Panc1 (cell line): ENCODE results near the gene SUGCT. TPM values are rescaled to one million over a fixed set of nuclear protein-coding genes. Genes with fewer than 3 reads are reported as not detected.

Experiments
- ATAC-seq: fragments of 200-7000 bp; cut with Tn5 transposase; 2 replicates; pipeline ENCODE4 v1.9.1; 2020; ENCODE audit warnings: mild to moderate bottlenecking, moderate library complexity
- BruUV-seq: library from RNA; stranded (reverse); fragments of 400-500 nt; replicated peaks from 2 replicates; lab custom pipeline; 2021; lab: Mats Ljungman, UMichigan
- CTCF ChIA-PET: fragments of 300-600 bp; sonication (Branson Sonifier 250); formaldehyde crosslinking; loops from one replicate; lab custom pipeline; 2022; ENCODE audit warnings: antibody characterized with exemption; lab: Charles Lee
- POLR2A ChIA-PET: fragments of 300-600 bp; sonication (Branson Sonifier 250); formaldehyde crosslinking; loops from one replicate; lab custom pipeline; 2022; ENCODE audit warnings: antibody characterized with exemption; lab: Charles Lee
- DNase-seq: peaks from one replicate; pipeline ENCODE4 v3.0.0-alpha.2; 2010; ENCODE audit warnings: low read depth, low spot score
- H3K27ac ChIP-seq: 2 replicates; pipeline ENCODE4 v1.5.1; 2011; ENCODE audit warnings: mild to moderate bottlenecking, low read length, inconsistent platforms
- H3K27me3 ChIP-seq: fragments of 200-500 bp; sonication (Bioruptor generic); 2 replicates; pipeline ENCODE4 v1.6.0; 2014; ENCODE audit warnings: low read length, inconsistent platforms; ENCODE audit not compliant: control insufficient read depth, insufficient read depth
- H3K36me3 ChIP-seq: fragments of 200-500 bp; sonication (Bioruptor generic); 2 replicates; pipeline ENCODE4 v1.5.1; 2014; ENCODE audit warnings: inconsistent platforms, mild to moderate bottlenecking, low read length, moderate library complexity; ENCODE audit not compliant: control insufficient read depth, insufficient read depth
- H3K4me1 ChIP-seq: 2 replicates; pipeline ENCODE4 v1.5.1; 2011; ENCODE audit warnings: inconsistent platforms, mild to moderate bottlenecking, low read length, moderate library complexity; ENCODE audit not compliant: control insufficient read depth, insufficient read depth
- H3K4me3 ChIP-seq, 2 experiments: 2 replicates each; pipeline ENCODE4 v1.5.1; 2011 to 2012; ENCODE audit warnings: low read depth in 2 of 2, low read length in 2 of 2, mild to moderate bottlenecking in 2 of 2, inconsistent platforms in 1 of 2, moderate library complexity in 1 of 2
- H3K9me3 ChIP-seq: fragments of 200-500 bp; sonication (Bioruptor generic); 2 replicates; pipeline ENCODE4 v1.5.1; 2014; ENCODE audit warnings: low read depth, mild to moderate bottlenecking, inconsistent platforms, low read length, moderate library complexity; ENCODE audit not compliant: control insufficient read depth, insufficient read depth
- CTCF ChIP-seq: fragments of 450-650 bp; IDR thresholded peaks from 2 replicates; pipeline ENCODE4 v1.5.1; 2017; ENCODE audit warnings: mild to moderate bottlenecking
- POLR2AphosphoS5 ChIP-seq: IDR thresholded peaks from 2 replicates; pipeline ENCODE4 v1.6.1; 2012; ENCODE audit warnings: mild to moderate bottlenecking, low read depth, low read length, moderate library complexity
- REST ChIP-seq, 2 experiments: IDR thresholded peaks; 2 replicates each; pipeline ENCODE4 v1.6.1; 2011 to 2012; ENCODE audit warnings: low read depth in 2 of 2, control low read depth in 1 of 2, low read length in 1 of 2, mild to moderate bottlenecking in 1 of 2, moderate library complexity in 1 of 2; ENCODE audit not compliant: insufficient read depth in 1 of 2
- SIN3A ChIP-seq: IDR thresholded peaks from 2 replicates; pipeline ENCODE4 v1.6.1; 2012; ENCODE audit warnings: low read depth, mild to moderate bottlenecking, low read length, moderate library complexity, borderline replicate concordance; ENCODE audit not compliant: insufficient read depth
- TCF7L2 ChIP-seq: IDR thresholded peaks from 2 replicates; pipeline ENCODE4 v1.6.1; 2011; ENCODE audit warnings: mild to moderate bottlenecking, low read depth, low read length, inconsistent platforms
- in situ Hi-C: cut with HindIII; loops from 2 replicates; pipeline ENCODE4 v1.10.0; 2016; ENCODE audit warnings: low sequenced_read_pairs, low pct_unique_long_range_greater_than_20kb
- intact Hi-C: fragments of 100-400 bp; cut with micrococcal nuclease; formaldehyde crosslinking; loops from one replicate; pipeline ENCODE4 v1.10.0; 2022; ENCODE audit not compliant: unreplicated experiment
- total RNA-seq: library from RNA; stranded (reverse); gene quantifications from one replicate; pipeline ENCODE4 v1.2.1, GENCODE V29; 2021; ENCODE audit not compliant: unreplicated experiment

The SUGCT gene
- total RNA-seq, 1 experiment from 2014 or later: 3.1 TPM

GRCh38 chr7:40777730-40778312 is 643.0 kb downstream of the SUGCT start:
- no peak for ATAC-seq
- no peak for DNase-seq
- H3K9me3 ChIP-seq: no peaks in the 10 kb centered on the region
- CTCF ChIA-PET: no interaction called here
- no peaks in the 10 kb centered on the region for H3K27me3 ChIP-seq
- no peaks in the 10 kb centered on the region for H3K4me1 ChIP-seq
- H3K27ac ChIP-seq: no peak overlapping the region
- no peaks in the 10 kb centered on the region for H3K36me3 ChIP-seq
- no peak for TF ChIP-seq SIN3A
- TF ChIP-seq REST (IDR thresholded peaks at IDR 0.05; ENCODE audit: insufficient read depth in 1 of 2, low read depth in 2 of 2, low read length in 1 of 2): no peak
- TF ChIP-seq POLR2AphosphoS5: no peak
- no peak for TF ChIP-seq TCF7L2
- no peak for TF ChIP-seq CTCF
- H3K4me3 ChIP-seq: no peak overlapping the region
- in situ Hi-C loops: no loop called here
- intact Hi-C loops: no loop called here
- BruUV-seq: no TSS peak
- POLR2A ChIA-PET: no interaction called here

DNA sequence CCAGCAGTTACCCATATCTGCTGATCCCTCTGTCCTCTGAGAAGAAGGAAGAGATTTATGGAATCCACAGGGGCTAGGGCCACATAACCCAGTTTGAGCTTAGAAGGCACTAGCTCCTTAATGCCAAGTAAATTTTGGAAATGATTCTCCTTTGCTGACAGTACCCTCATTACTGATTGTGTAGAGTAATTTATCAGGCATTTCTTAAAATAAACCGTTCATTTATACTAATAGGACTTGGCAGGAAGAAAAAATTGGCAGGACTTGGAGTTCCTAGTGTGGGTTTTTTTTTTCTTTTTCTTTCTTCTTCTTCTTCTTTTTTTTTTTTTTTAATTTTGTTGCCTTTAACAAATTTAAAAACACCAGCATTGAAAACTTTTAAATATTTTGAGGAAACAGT is 645.7 kb downstream of the SUGCT start:
- POLR2A ChIA-PET: no interaction called here
- intact Hi-C loops (no loop called here), in situ Hi-C loops (no loop called here)

More for the DNA sequence above, 645.7 kb downstream of the SUGCT start:
- BruUV-seq: no TSS peak
- no peak overlapping the region for H3K27ac ChIP-seq
- ATAC-seq (no peak), DNase-seq (no peak)
- H3K36me3 ChIP-seq: no peaks in the 10 kb centered on the region
- no peaks in the 10 kb centered on the region for H3K9me3 ChIP-seq
- no peak overlapping the region for H3K4me3 ChIP-seq
- no peaks in the 10 kb centered on the region for H3K27me3 ChIP-seq
- TF ChIP-seq REST (IDR thresholded peaks at IDR 0.05; ENCODE audit: insufficient read depth in 1 of 2, low read depth in 2 of 2, low read length in 1 of 2) (no peak), CTCF (no peak), SIN3A (no peak), TCF7L2 (no peak), POLR2AphosphoS5 (no peak)
- H3K4me1 ChIP-seq: no peaks in the 10 kb centered on the region
- CTCF ChIA-PET: no interaction called here
